GM19438 (cell line): Measurements from ENCODE around the gene GRXCR2.
"Not testable (repeated sequence)": the region's sequence is repeated elsewhere in the genome, so short reads cannot be mapped to it uniquely, and the experiment has no call there.

ENCODE experiments used
- ATAC-seq: cut with Tn5 transposase; IDR thresholded peaks from one replicate; pipeline ENCODE4 v1.9.1; 2021; ENCODE audit warnings: low read depth; ENCODE audit not compliant: unreplicated experiment

The GRXCR2 gene, protein sequence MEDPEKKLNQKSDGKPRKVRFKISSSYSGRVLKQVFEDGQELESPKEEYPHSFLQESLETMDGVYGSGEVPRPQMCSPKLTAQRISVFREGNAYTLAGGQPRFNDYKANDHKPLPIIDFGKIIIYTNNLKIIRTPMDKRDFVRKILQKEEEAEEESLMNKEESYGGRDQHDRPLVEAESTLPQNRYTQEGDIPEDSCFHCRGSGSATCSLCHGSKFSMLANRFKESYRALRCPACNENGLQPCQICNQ

DNA sequence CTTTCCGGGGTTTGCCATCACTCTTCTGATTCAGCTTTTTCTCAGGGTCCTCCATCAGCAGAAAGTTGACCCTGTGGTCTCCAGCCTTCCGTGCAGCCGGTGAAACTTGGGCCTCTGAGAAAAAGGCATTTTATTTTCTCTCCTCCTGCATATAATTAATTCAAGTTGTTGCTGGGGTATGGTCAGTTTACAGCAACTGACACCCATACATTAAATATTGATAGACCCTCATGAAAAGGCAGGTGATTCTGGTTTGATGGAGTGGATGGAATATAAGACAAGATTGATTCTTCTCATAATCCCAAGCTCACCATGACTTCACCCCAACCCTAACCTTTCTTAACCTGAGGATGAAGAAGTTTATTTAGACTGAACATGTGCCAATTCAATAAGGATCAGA is at the start of gene GRXCR2:
Gene GRXCR2, minus strand, starts transcription at position 101 of the 400 bp plus-strand sequence. Its CDS starts 46 bp downstream, at position 55.
- ATAC-seq, result no peak

GRCh38 chr5:145922059-145922458 is 49.2 kb upstream of the GRXCR2 start:
- no peak for ATAC-seq

DNA sequence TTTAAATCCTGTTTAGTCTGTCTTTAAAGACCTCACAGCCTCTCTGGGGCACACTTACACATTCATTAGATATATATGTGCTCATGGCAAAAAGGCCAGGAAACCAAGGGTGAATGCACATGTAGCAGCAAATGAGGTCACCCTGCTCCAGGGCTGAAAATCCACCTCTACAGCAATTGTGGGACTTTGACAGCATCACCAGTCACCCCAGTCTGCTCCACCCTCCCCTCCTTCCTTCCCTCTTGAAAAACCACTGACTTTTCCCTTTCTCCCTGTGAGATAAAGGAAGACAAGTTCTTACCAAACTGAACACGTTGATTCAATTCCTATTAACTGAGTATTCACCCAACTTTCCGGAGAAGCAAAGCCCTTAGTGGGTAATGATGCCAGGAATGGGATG is 48.4 kb upstream of the GRXCR2 start:
- no peak for ATAC-seq

DNA sequence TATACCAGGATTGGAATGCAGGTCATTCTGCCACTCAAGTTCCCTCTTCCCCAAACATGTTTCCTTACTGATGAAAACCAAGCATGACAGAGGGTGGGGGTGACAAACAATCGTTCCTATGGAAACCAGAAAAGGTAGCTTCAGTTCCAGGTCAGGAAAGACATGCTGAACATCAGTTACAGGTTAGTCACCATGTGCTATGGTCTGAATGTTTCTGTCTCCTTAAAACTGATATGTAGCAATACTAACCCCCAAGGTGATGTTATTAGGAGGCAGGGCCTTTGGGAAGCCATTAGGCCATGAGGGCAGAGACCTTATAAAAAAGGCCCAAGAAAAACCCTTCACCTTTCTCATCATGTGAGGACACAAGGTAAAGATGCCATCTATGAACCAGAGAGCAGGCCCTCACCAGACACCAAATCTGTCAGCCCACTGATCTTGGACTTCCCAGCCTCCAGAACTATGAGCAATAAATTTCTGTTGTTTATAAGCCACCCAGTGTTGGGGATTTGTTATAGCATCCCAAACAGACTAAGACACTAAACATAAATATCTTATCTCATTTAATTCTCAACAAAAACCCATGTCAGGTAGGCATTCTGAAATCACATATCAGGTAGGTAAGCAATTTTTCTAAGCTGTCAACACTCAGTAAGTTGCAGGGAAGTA is 47.9 kb upstream of the GRXCR2 start:
- ATAC-seq, result no peak

GRCh38 chr5:145919413-145919812 is 46.6 kb upstream of the GRXCR2 start:
- ATAC-seq, result no peak

DNA sequence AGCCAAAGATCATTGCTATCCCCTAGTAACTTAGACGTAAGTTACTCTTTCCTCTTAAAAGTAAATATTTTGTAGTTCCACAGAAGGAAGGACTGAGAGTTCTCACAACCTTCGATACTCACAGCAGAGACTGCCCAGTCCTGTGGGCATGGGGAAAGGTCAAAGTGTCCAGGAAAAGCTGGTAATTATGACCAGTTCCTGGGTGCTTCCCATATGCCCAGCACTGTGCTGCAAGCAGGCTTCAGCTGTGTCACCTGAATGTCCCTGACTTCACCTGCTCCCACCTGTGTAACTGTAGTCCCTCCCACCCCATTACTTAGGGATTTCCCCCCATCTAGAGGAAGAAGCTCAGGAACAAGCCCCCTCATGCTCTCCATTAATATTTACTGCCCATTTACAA is 45.6 kb upstream of the GRXCR2 start:
- ATAC-seq, result no peak

GRCh38 chr5:145917288-145917687 is 44.5 kb upstream of the GRXCR2 start:
- no peak for ATAC-seq

GRCh38 chr5:145915970-145916638 is 43.3 kb upstream of the GRXCR2 start:
- no peak for ATAC-seq

DNA sequence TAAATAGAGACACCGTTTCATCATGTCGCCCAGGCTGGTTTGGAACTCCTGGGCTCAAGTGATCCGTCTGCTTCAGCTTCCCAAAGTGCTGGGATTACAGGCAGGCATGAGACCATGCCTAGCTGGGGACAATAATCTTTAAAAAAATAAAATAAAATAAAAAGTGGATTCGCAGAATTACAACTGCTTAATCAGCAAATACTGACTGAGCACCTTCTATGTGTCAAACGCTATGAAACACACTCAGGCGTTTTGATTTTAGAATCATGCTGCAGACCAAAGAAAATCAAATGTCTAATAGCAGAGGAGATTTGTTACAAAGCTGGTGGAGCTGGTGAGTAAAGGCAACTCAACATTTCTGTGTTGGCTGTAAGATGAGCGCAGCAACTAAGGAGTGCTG is 40.9 kb upstream of the GRXCR2 start:
- no peak for ATAC-seq

DNA sequence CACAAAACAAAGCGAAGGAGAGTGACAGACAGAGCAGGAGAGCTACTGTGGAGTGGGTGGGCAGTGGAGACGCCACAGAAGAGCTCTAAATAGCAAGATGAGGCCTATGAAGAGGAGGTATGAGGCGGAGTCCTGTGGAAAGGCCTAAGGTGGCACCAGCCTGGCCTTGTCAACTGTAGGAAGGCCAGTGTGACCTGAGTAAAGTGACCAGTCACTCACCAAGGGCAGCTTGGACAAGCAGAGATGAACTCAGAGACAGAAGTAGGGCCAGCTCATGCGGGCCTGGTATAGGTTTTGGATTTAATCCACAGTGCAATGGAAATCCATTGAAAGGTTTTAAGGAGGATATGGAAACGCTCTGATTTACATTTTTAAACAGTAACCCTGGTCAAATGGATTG is 39.8 kb upstream of the GRXCR2 start:
- no peak for ATAC-seq

DNA sequence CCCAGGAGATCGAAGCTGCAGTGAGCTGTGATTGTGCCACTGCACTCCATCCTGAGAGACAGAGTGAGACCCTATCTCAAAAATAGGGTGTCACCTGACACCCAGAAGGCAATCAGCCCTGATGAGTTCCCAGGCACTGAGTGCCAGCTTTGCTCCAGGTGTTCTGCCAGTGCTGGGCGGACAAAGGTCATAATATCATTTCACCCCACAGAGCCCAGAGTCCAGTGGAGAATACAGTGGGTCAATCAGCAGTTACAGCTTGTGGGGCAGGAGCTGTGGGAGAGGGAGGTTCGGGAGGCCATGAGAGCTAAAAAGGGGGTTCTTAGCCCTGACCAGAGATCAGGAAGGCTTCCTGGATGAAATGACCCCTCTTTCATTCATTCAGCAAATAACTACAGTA is 39.2 kb upstream of the GRXCR2 start:
- ATAC-seq, result no peak

- no peak for ATAC-seq
Observed at GRCh38 chr5:145911164-145911563, 38.4 kb upstream of the GRXCR2 start.

DNA sequence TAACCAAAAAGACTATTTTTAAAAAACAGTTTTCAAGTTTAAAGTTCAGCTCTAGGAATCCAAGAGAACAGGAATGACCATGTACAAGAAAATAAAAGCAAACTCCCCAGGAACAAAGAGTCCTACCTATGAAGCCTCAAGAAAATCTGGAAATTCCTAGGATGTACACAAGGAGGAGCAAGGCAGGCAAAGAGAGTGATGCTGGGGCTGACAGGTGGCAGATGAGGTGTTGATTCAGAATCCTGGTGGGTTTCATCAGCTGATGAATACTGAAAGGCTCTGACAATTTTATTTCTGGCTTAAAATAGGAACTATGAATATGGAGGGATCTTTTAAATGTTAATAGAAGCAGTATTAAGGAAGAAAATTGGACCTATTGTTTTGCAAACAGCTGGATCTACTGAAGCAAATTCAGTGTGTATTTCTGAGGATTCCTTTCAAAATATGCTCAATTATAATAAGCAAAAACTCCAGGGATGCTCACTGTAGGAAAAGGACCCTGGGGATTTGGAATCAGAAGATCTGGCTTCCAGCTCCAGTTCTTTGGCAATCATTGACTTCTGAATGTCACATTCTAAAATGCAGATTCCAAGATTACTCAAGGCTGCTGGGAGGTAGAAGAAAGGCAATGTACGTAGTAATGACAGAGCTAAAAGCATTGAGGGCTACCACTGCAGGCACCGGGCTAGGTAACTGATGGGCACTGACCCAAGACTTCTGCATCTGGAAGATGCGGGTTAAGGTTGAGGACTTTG is 35.6 kb upstream of the GRXCR2 start:
- no peak for ATAC-seq

GRCh38 chr5:145906401-145906800 is 33.6 kb upstream of the GRXCR2 start:
- no peak for ATAC-seq

GRCh38 chr5:145904743-145905142 is 31.9 kb upstream of the GRXCR2 start:
- ATAC-seq, result no peak

- ATAC-seq, result no peak
Observed at GRCh38 chr5:145903867-145904266, 31.1 kb upstream of the GRXCR2 start.

DNA sequence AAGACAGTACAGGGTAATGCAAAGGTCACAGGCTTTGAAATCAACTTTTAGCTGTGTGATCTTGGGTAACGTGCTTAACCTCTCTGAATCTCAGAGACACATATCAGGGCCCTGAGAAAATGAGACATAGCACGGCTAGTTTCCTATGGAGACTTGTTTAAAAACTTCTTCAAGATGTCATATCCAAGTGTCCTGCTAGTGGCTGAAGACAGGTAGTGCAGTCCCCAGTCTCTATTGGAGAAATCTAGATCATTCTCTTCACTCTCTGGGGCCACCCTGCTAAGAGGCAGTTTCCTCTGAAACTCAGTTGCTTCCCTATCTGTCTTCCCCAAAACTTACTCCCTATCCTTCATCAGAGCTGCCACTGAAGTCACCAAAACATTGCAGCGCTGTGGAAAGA is 30.3 kb upstream of the GRXCR2 start:
- ATAC-seq, result no peak

DNA sequence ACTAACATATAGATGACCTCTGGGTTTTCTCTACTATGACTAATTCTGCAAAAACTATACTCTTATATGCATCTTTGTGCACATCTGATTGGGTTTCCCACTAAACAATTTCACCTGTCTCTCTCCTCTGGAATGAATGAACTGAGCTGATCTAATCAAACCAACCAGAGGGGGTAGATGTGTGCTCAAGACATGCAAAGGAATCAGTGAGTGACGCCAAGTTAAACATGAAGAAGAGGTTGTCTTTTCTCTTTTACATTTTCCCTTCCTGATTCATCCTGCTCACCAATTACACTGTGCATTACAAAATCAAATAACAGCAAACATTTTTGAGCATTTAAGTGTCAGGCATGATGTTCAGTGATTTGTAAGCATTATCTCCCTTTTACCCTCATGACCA is 29.6 kb upstream of the GRXCR2 start:
- ATAC-seq, result no peak

DNA sequence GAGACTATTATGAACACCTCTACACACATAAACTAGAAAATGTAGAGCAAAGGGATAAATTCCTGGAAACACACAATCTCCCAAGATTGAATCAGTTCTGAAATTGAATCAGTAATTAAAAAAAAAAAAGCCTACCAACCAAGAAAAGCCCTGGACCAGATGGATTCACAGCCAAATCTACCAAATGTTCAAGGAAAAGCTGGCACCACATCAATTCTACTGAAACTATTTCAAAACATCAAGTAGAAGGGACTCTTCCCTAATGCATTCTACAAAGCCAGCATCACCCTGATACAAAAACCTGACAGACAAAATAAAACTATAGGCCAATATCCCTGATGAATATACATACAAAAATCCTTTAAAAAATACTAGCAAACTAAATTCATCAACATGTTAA is 25.4 kb upstream of the GRXCR2 start:
- ATAC-seq, result no peak

- not testable (repeated sequence) for ATAC-seq
Observed at GRCh38 chr5:145891378-145891777, 18.6 kb upstream of the GRXCR2 start.

DNA sequence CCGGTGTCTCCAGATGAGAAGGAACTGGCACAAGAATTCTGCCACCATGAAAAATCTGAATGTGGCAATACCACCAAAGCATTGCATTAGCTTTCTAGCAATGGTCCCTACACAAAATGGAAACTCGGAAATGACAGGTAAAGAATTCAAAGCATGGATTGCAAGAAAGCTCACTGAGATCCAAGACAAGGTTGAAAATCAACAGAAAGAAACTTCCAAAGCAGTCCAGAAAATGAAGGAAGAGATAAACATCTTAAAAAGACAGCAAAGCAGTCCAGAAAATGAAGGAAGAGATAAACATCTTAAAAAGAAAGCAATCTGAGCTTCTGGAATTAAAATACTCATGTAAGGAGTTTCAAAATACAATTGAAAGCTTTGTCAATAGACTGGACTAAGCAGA is 16.8 kb upstream of the GRXCR2 start:
- no peak for ATAC-seq
